Endothelial cell of umbilical vein (primary cell): ENCODE data around the gene SLC13A1. TPM values are rescaled to one million over a fixed set of nuclear protein-coding genes. Genes with fewer than 3 reads are reported as not detected.

Source experiments
- BruUV-seq: library from RNA; stranded (reverse); fragments of 400-500 nt; replicated peaks from 2 replicates; lab custom pipeline; 2021; lab: Mats Ljungman, UMichigan
- CTCF ChIA-PET: fragments of 300-600, 350-600 bp; sonication (Branson Sonifier 250); formaldehyde crosslinking; loops from one replicate; lab custom pipeline; 2021; ENCODE audit warnings: antibody characterized with exemption, inconsistent platforms; lab: Charles Lee
- POLR2A ChIA-PET: fragments of 300-600, 350-600 bp; sonication (Branson Sonifier 250); formaldehyde crosslinking; loops from one replicate; lab custom pipeline; 2021; ENCODE audit warnings: antibody characterized with exemption, inconsistent platforms; lab: Charles Lee
- DNase-seq: peaks from one replicate; pipeline ENCODE4 v3.0.0-alpha.2; 2011; ENCODE audit warnings: low read depth, low spot score
- FAIRE-seq: peaks from 2 replicates; lab custom pipeline; 2011; peaks lifted over from hg19 to GRCh38; lab: Jason Lieb, UNC
- H2AFZ ChIP-seq: 2 replicates; pipeline ENCODE4 v1.6.0; 2012; ENCODE audit warnings: low read depth, low read length, control low read depth, inconsistent platforms
- H3K27ac ChIP-seq: 2 replicates; pipeline ENCODE4 v1.5.1; 2011; ENCODE audit warnings: low read depth, mild to moderate bottlenecking, control low read depth, low read length, moderate library complexity; ENCODE audit not compliant: insufficient read depth
- H3K27me3 ChIP-seq, 2 experiments: 2 replicates each; pipeline versions ENCODE4 v1.6.0 to v1.6.1; 2011; ENCODE audit warnings: low read length in 2 of 2, mixed read lengths in 1 of 2; ENCODE audit not compliant: control insufficient read depth in 2 of 2, insufficient read depth in 2 of 2
- H3K36me3 ChIP-seq, 2 experiments: 2 replicates in 1 of 2; 3 replicates in 1 of 2; pipeline ENCODE4 v1.5.1; 2011; ENCODE audit warnings: low read length in 2 of 2, mild to moderate bottlenecking in 1 of 2, moderate library complexity in 1 of 2; ENCODE audit not compliant: control insufficient read depth in 2 of 2, insufficient read depth in 2 of 2; ENCODE audit errors: extremely low read depth in 1 of 2
- H3K4me1 ChIP-seq: 3 replicates; pipeline ENCODE4 v1.5.1; 2011; ENCODE audit warnings: mild to moderate bottlenecking, low read length; ENCODE audit not compliant: control insufficient read depth, insufficient read depth; ENCODE audit errors: extremely low read depth
- H3K4me2 ChIP-seq: 2 replicates; pipeline ENCODE4 v1.6.1; 2011; ENCODE audit warnings: low read length, control low read depth, mixed read lengths; ENCODE audit not compliant: insufficient read depth
- H3K4me3 ChIP-seq, 3 experiments: fragments of 200-600 bp in 1 of 3; sonication (generic), shearing (Covaris generic) in 1 of 3; replicated peaks in 1 of 3; 2 replicates each; pipeline ENCODE4 v1.5.1; 2011 to 2016; ENCODE audit warnings: control low read depth in 3 of 3, low read length in 3 of 3, mild to moderate bottlenecking in 2 of 3, inconsistent platforms in 1 of 3, low read depth in 1 of 3, moderate library complexity in 1 of 3; ENCODE audit not compliant: insufficient read depth in 1 of 3
- H3K79me2 ChIP-seq: 2 replicates; pipeline ENCODE4 v1.6.0; 2012; ENCODE audit warnings: low read length, inconsistent platforms; ENCODE audit not compliant: control insufficient read depth, insufficient read depth
- H3K9ac ChIP-seq: replicated peaks from 2 replicates; pipeline ENCODE3; 2011; ENCODE audit warnings: low read length, control low read depth; ENCODE audit not compliant: insufficient read depth; ENCODE audit errors: extremely low read depth
- H3K9me1 ChIP-seq: replicated peaks from 3 replicates; pipeline ENCODE4 v1.6.0; 2011; ENCODE audit warnings: mild to moderate bottlenecking, low read length; ENCODE audit not compliant: control insufficient read depth, insufficient read depth; ENCODE audit errors: extremely low read depth
- H3K9me3 ChIP-seq: replicated peaks from 2 replicates; pipeline ENCODE4 v1.5.1; 2012; ENCODE audit warnings: low read length, inconsistent platforms; ENCODE audit not compliant: control insufficient read depth, insufficient read depth
- H4K20me1 ChIP-seq: replicated peaks from 2 replicates; pipeline ENCODE3; 2011; ENCODE audit warnings: mild to moderate bottlenecking, low read length; ENCODE audit not compliant: control insufficient read depth, insufficient read depth; ENCODE audit errors: extremely low read depth
- CTCF ChIP-seq, 2 donors: IDR thresholded peaks; 1 replicate in 1 of 2; 2 replicates in 1 of 2; pipeline ENCODE4 v1.5.1; 2011; ENCODE audit warnings: low read length in 2 of 2, mild to moderate bottlenecking in 2 of 2, moderate library complexity in 2 of 2, control low read depth in 1 of 2, inconsistent platforms in 1 of 2, low read depth in 1 of 2; ENCODE audit not compliant: insufficient read depth in 1 of 2; ENCODE audit errors: extremely low read depth in 1 of 2
- EZH2 ChIP-seq: IDR thresholded peaks from 2 replicates; pipeline ENCODE4 v1.6.1; 2012; ENCODE audit warnings: borderline replicate concordance, low read depth, mild to moderate bottlenecking, moderate library complexity, low read length, inconsistent platforms; ENCODE audit not compliant: severe bottlenecking
- FOS ChIP-seq: IDR thresholded peaks from 2 replicates; pipeline ENCODE4 v1.6.1; 2011; ENCODE audit warnings: mild to moderate bottlenecking, low read length, moderate library complexity, borderline replicate concordance; ENCODE audit not compliant: insufficient read depth
- GATA2 ChIP-seq: IDR thresholded peaks from 2 replicates; pipeline ENCODE4 v1.7.0; 2011; ENCODE audit warnings: low read depth, mild to moderate bottlenecking, moderate library complexity, mixed read lengths, low read length; ENCODE audit not compliant: insufficient read length, insufficient read depth
- MAX ChIP-seq: IDR thresholded peaks from 2 replicates; pipeline ENCODE4 v1.6.1; 2011; ENCODE audit not compliant: insufficient read depth, insufficient read length
- MYC ChIP-seq: IDR thresholded peaks from one replicate; pipeline ENCODE4 v1.6.1; 2011; ENCODE audit warnings: mild to moderate bottlenecking, low read depth, low read length
- POLR2AphosphoS5 ChIP-seq: IDR thresholded peaks from 2 replicates; pipeline ENCODE4 v1.6.1; 2012; ENCODE audit warnings: low read depth, mild to moderate bottlenecking, control low read depth, low read length, moderate library complexity; ENCODE audit not compliant: insufficient read depth
- dilution Hi-C: fragments of 300-500 bp; cut with MboI; formaldehyde crosslinking; loops from one replicate; pipeline ENCODE4 v1.15.0; 2019; ENCODE audit warnings: low sequenced_read_pairs; ENCODE audit not compliant: extremely low pct_ligation_motif_present
- intact Hi-C: fragments of 100-400 bp; cut with micrococcal nuclease; formaldehyde crosslinking; loops from one replicate; pipeline ENCODE4 v1.10.0; 2022
- polyA plus RNA-seq, 4 experiments: library from polyadenylated mRNA; depleted of rRNA in 3 of 4; stranded (reverse) in 3 of 4; unstranded in 1 of 4; fragments of >200 nt; gene quantifications; 2 replicates each; pipeline versions ENCODE4 v1.2.1 to v1.2.3, GENCODE V29; 2011 to 2012; ENCODE audit warnings: missing spikeins in 1 of 4
- total RNA-seq: library from RNA; stranded (reverse); gene quantifications from 2 replicates; pipeline ENCODE4 v1.2.3, GENCODE V29; 2021

The SLC13A1 gene
- total and polyA plus RNA-seq, 2 donors (not counting 3 experiments of a cell fraction or from before 2014, with no cell fraction given) = not detected

GRCh38 chr7:123114288-123114687 lies 85.5 kb downstream of the SLC13A1 start:
- Histone ChIP-seq H4K20me1 (no peaks in the 10 kb centered on the region), H3K27me3 (peaks cover 0 to 2% of the 10 kb centered on the region in 2 experiments), H3K4me2 (no peak overlapping the region), H2AFZ (no peak overlapping the region), H3K4me3 (no peak overlapping the region), H3K9ac (no peak overlapping the region), H3K9me1 (no peaks in the 10 kb centered on the region), H3K27ac (no peak overlapping the region), H3K36me3 (no peaks in the 10 kb centered on the region), H3K9me3 (no peaks in the 10 kb centered on the region), H3K4me1 (peaks cover 5% of the 10 kb centered on the region), H3K79me2 (no peaks in the 10 kb centered on the region)
- BruUV-seq = no TSS peak
- TF ChIP-seq FOS = no peak
- TF ChIP-seq MAX = no peak
- TF ChIP-seq POLR2AphosphoS5 = no peak
- TF ChIP-seq GATA2 = no peak
- TF ChIP-seq EZH2 = no peak
- no peak for TF ChIP-seq MYC
- no peak for TF ChIP-seq CTCF (IDR thresholded peaks at IDR 0.05; ENCODE audit: extremely low read depth in 1 of 2, insufficient read depth in 1 of 2, low read depth in 1 of 2, low read length in 2 of 2)
- DNase-seq (no peak), FAIRE-seq (no peak)
- POLR2A ChIA-PET = no interaction called here
- intact Hi-C loops (no loop called here), dilution Hi-C loops (no loop called here)
- CTCF ChIA-PET = no interaction called here
